Small intestine (tissue), 7 donors: ENCODE measurements around the gene MUC6. TPM values are rescaled to one million over a fixed set of nuclear protein-coding genes. Genes with fewer than 3 reads are reported as not detected.

ENCODE experiments used
- DNase-seq, 2 donors: peaks; one replicate each; pipeline versions ENCODE4 v3.0.0 to v3.0.0-alpha.2; 2013
- FAIRE-seq: peaks from 2 replicates; lab custom pipeline; 2012; peaks lifted over from hg19 to GRCh38; lab: Jason Lieb, UNC
- H3K27ac ChIP-seq, 3 donors: one replicate each; pipeline ENCODE4 v1.5.1; 2013; ENCODE audit warnings: low read length in 2 of 3, mild to moderate bottlenecking in 2 of 3, control low read depth in 1 of 3, inconsistent platforms in 1 of 3, low read depth in 1 of 3, moderate library complexity in 1 of 3
- H3K27me3 ChIP-seq, 3 donors: one replicate each; pipeline ENCODE4 v1.6.1; 2013; ENCODE audit warnings: low read length in 3 of 3, inconsistent platforms in 1 of 3; ENCODE audit not compliant: control insufficient read depth in 3 of 3, insufficient read depth in 3 of 3
- H3K36me3 ChIP-seq, 3 donors: one replicate each; pipeline ENCODE4 v1.6.1; 2013; ENCODE audit warnings: low read length in 3 of 3, inconsistent platforms in 1 of 3, low read depth in 1 of 3, mild to moderate bottlenecking in 1 of 3, moderate library complexity in 1 of 3; ENCODE audit not compliant: control insufficient read depth in 3 of 3, insufficient read depth in 2 of 3
- H3K4me1 ChIP-seq, 3 donors: one replicate each; pipeline ENCODE4 v1.6.1; 2013; ENCODE audit warnings: low read length in 2 of 3, inconsistent platforms in 1 of 3, low read depth in 1 of 3, mild to moderate bottlenecking in 1 of 3, moderate library complexity in 1 of 3; ENCODE audit not compliant: control insufficient read depth in 3 of 3, insufficient read depth in 2 of 3
- H3K4me3 ChIP-seq, 3 donors: one replicate each; pipeline ENCODE4 v1.5.1; 2013; ENCODE audit warnings: low read length in 3 of 3, control low read depth in 1 of 3, inconsistent platforms in 1 of 3, low read depth in 1 of 3, mild to moderate bottlenecking in 1 of 3, moderate library complexity in 1 of 3
- H3K9me3 ChIP-seq, 2 donors: one replicate each; pipeline ENCODE4 v1.6.1; 2013; ENCODE audit warnings: low read depth in 1 of 2, low read length in 1 of 2; ENCODE audit not compliant: control insufficient read depth in 2 of 2, insufficient read depth in 1 of 2
- WGBS, 3 donors: extraction: QIAGEN DNeasy Blood & Tissue Kit; methylation state at CpG; one replicate each; pipeline ENCODE4 v1.1.7; 2013; 5-methylcytosine and 5-hydroxymethylcytosine counted together
- polyA plus RNA-seq, 4 donors: library from polyadenylated mRNA; stranded (reverse) in 3 of 4; unstranded in 1 of 4; fragments of 200-250 nt in 3 of 4; fragments of 120-200 nt in 1 of 4; gene quantifications; one replicate each; pipeline versions ENCODE4 v1.2.1 to v1.2.3, GENCODE V29; 2013
- donor health status: healthy with polysubstance abuse.
- donor health status: control.
- donor health status: control.
- donor health status: Bipolar disorder and iron deficiency.
- donor health status: healthy.

Gene MUC6
- polyA plus RNA-seq, 4 donors, result 0.09 to 0.34 (median 0.22) TPM; not detected in 1

DNA sequence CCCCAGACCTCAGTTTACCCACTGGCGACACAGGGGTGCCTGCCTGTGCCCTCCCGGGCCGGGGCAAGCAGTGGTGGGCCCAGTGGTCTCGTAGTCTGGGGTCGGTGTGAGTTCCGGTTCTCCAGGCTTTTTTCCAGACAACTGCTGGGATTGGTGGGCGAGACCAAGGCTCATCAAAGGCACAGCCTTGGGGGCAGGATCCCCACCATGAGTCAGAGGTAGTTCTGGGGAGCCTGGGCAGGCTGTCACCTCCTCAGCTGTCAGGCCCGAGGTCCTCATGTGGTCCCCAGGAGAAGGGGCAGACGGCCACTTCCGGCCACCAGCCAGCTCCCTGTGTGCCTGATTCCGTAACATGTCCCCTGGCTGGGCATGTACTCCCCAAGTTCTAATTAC, 37.3 kb upstream of the MUC6 start:
- 77 to 82% (median 81%) methylated on average over 11 of the region's 11 CpGs for WGBS, 3 donors
- Histone ChIP-seq H3K27me3 (peaks cover 0 to 4% (median 0%) of the 10 kb centered on the region in 3 donors), H3K36me3 (peaks cover 0 to 4% (median 0%) of the 10 kb centered on the region in 3 donors), H3K9me3 (no peaks in the 10 kb centered on the region), H3K27ac (peak overlapping the region in 2 of 3 donors; percentile 3 to 18), H3K4me1 (peaks cover 0 to 21% (median 3%) of the 10 kb centered on the region in 3 donors), H3K4me3 (no peak overlapping the region)
- FAIRE-seq (no peak), DNase-seq (no peak)

DNA sequence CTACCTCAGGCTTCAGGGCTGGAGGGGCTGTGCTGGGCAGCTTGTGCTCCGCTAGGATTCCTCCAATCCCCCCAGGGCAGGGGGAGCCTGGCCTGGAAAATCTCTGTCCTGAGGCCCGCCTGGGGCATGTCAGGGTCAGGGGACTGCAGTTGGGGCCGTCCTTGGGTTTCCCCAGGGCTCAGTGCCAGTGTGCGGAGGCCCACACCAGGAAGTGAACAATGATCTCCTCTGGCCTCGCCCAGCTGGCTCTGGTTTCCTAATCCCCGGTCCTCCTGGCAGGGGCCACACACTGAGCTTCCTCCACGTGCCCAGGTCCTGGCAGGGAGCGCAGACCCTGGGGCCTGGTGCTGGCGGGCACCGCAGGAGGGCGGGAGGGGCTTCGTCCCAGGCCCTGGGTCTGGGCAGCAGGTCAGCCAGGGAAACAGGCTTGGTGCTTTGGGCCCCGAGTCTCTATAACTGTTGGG, 36.8 kb upstream of the MUC6 start:
- FAIRE-seq, result no peak
- peak overlapping the region in 2 of 3 donors; percentile 3 to 53 for H3K27ac ChIP-seq
- WGBS, 3 donors, result 10 to 32% (median 24%) methylated on average over 11 to 13 of the region's 13 CpGs
- H3K36me3 ChIP-seq, result peaks cover 0 to 4% (median 0%) of the 10 kb centered on the region in 3 donors
- H3K4me3 ChIP-seq, result no peak overlapping the region
- peaks cover 0 to 4% (median 0%) of the 10 kb centered on the region in 3 donors for H3K27me3 ChIP-seq
- DNase-seq, result peak; percentile 77 to 84
- H3K4me1 ChIP-seq, result peaks cover 0 to 21% (median 3%) of the 10 kb centered on the region in 3 donors
- H3K9me3 ChIP-seq, result no peaks in the 10 kb centered on the region

DNA sequence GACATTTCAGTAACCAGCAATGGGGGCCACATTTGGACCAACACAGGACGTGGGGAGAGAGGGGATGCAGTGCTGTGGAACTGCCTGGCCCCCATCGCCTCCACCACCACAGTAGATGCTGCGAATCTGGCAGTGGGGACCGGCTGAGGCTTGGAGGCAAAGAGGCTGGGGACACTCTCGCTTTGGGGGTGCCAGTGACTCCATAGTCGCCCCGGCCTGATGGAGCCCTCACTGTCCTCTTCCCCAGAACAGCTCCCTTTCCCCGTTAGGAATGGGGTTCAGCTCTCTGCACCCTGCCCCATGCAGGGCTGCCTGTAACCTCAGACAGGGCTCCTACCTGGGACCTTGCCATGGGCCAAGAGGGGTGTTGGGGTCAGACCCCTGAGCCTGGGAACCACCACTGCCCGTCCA, 36.3 kb upstream of the MUC6 start:
- peak overlapping the region in 1 of 3 donors; percentile 53 for H3K27ac ChIP-seq

DNA sequence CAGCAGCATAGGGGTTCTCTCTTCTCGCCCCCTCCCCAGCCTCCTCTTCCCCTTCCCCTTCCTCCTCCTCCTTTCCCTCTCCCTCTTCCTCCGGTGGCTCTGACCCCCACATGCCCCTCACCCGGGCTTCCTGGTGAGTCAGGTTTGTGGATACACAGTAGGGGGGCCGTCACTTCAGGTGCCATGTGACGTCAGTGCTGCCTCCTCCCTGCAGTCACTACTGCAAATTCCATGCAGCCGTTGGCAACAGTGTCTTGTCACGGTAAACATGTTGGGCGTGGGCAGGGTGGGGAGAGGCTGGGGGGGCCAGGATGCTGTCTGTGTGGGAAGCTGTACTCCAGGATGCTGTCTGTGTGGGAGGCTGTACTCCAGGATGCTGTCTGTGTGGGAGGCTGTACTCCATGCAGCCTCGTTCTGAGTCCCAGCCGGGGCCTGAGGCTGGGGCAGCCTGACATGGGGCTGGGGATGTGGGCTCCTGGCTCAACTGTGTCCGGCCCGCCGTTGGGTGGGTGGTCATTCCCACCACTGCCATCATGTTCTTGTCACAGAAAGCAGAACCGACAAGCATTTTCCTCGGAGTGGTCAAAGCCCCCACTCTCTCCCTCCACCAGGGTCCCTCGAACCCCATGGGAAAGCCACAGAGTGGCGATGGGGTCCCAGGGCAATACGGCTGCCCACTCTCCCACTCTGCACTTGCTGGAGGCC, 35.8 kb upstream of the MUC6 start:
- no peak for FAIRE-seq
- Histone ChIP-seq H3K27me3 (peaks cover 0 to 4% (median 0%) of the 10 kb centered on the region in 3 donors), H3K4me1 (peaks cover 0 to 21% (median 3%) of the 10 kb centered on the region in 3 donors), H3K4me3 (no peak overlapping the region), H3K9me3 (no peaks in the 10 kb centered on the region), H3K27ac (no peak overlapping the region), H3K36me3 (no peaks in the 10 kb centered on the region)
- WGBS, 3 donors, result 65 to 72% (median 66%) methylated on average over 18 of the region's 18 CpGs
- peak in 1 of 2 donors; percentile 41 for DNase-seq

More for the DNA sequence above, 36.3 kb upstream of the MUC6 start:
- H3K27me3 ChIP-seq, result peaks cover 0 to 4% (median 0%) of the 10 kb centered on the region in 3 donors
- H3K9me3 ChIP-seq, result no peaks in the 10 kb centered on the region
- H3K4me3 ChIP-seq, result no peak overlapping the region
- DNase-seq (no peak), FAIRE-seq (no peak)
- peaks cover 0 to 3% (median 0%) of the 10 kb centered on the region in 3 donors for H3K36me3 ChIP-seq
- 62 to 77% (median 64%) methylated on average over 9 of the region's 9 CpGs for WGBS, 3 donors
- H3K4me1 ChIP-seq, result peaks cover 0 to 21% (median 3%) of the 10 kb centered on the region in 3 donors

DNA sequence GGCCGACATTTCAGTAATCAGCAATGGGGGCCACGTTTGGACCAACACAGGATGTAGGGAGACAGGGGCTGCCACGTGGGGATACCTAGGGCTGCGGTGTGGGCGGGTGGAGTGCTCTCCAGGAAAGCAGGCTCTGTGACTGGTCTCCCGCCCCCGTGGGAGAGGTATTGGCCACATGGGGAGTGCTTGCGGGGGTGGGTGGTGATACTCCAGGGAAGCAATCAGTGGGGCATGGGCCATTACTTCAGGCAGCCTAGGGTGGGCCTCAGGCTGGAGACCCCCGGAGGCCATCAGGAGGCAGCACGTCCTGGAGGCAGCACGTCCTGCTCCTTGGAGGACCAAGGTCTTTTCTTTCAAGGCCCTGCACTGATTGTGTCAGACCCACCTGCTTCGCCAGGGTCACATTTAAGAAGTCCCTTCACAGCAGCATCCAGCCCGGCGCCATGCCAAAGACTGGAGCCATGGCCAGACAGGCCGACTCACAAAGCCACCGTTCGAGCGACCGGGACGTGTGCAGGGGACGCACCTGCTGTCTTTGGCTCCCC, 35.1 kb upstream of the MUC6 start:
- H3K27ac ChIP-seq, result no peak overlapping the region
- peaks cover 0 to 4% (median 0%) of the 10 kb centered on the region in 3 donors for H3K27me3 ChIP-seq
- WGBS, 3 donors, result 85 to 91% (median 86%) methylated on average over 21 of the region's 21 CpGs
- FAIRE-seq (no peak), DNase-seq (no peak)
- no peak overlapping the region for H3K4me3 ChIP-seq
- no peaks in the 10 kb centered on the region for H3K9me3 ChIP-seq
- no peaks in the 10 kb centered on the region for H3K36me3 ChIP-seq
- peaks cover 0 to 21% (median 3%) of the 10 kb centered on the region in 3 donors for H3K4me1 ChIP-seq

DNA sequence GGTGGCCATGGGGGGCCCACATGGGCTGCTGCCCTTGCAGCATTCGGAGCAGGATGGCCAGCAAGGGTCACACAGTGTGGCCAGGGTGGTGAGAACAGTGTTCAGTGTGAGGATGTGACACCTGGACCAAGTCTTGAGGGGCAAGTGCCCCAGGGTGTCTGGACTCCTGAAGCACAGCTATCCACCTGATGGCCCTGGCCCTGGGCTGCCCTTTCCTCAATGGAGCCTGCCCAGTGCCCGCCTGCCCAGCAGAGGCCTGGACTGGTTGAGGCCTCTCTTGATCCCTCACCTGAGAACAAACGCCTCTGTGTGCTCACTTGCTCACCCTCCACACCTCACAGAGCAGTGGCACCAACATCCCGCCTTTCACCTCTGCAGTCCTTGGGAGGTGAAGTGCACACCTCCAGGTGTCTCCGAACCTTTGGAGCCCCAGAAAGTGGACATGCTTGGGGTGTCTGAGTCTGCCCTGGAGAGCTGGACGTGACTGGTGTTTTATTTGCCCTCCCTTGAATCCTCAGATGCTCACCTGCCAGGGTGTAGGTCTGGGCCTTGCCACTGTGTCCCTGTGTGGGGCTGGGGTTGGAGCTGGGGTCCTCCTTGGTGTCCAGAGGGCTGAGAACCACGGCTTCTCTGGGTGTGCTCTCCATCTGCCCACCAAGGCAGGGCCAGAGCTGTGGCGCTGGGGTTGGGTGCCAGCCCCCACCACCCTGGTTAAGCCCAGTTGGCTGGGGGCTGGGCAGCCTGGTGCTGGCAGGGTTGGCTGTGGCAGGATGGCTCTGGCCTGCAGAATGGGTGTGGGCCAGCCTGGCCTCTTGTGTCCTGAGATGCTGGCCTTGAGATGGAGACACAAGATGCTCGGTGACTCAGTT, 34.3 kb upstream of the MUC6 start:
- Histone ChIP-seq H3K27me3 (peaks cover 0 to 4% (median 0%) of the 10 kb centered on the region in 3 donors), H3K4me1 (peaks cover 0 to 21% (median 3%) of the 10 kb centered on the region in 3 donors), H3K9me3 (no peaks in the 10 kb centered on the region), H3K36me3 (no peaks in the 10 kb centered on the region), H3K27ac (no peak overlapping the region), H3K4me3 (no peak overlapping the region)
- 77 to 87% (median 83%) methylated on average over 9 of the region's 9 CpGs for WGBS, 3 donors
- DNase-seq, result no peak
- no peak for FAIRE-seq

DNA sequence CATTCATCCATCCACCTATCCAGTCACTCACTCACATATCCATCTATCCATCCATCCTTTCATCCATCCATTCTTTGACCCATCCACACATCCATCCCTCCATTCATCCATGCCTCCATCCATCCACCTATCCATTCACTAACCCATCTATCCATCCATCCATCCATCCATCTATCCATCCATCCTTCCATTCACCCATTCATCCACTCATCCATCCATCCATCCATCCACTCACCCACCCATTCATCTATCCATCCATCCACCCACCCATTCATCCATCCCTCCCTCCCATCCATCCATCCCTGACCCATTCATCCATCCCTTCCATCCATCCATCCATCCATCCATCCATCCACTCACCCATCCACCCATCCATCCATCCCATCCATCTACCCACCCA, 33.2 kb upstream of the MUC6 start:
- Histone ChIP-seq H3K9me3 (no peaks in the 10 kb centered on the region), H3K4me1 (peaks cover 0 to 21% (median 3%) of the 10 kb centered on the region in 3 donors), H3K36me3 (no peaks in the 10 kb centered on the region), H3K4me3 (no peak overlapping the region), H3K27ac (no peak overlapping the region), H3K27me3 (peaks cover 0 to 4% (median 0%) of the 10 kb centered on the region in 3 donors)
- DNase-seq (no peak), FAIRE-seq (no peak)
